ENCODE data around the gene NXT2.

GRCh38 chrX:109489174-109489573 lies 47.5 kb upstream of the NXT2 start:
- TF ChIP-seq CTCF (conservative IDR thresholded peaks at IDR 0.05; ENCODE audit: low read length) = no peak
- no peak for TF ChIP-seq EZH2phosphoT487 (IDR thresholded peaks at IDR 0.05; ENCODE audit: borderline replicate concordance)
